ENCODE results near the gene AFF3.

GRCh38 chr2:99621106-99621505 is 521.3 kb downstream of the AFF3 start:
- TF ChIP-seq EZH2 (IDR thresholded peaks at IDR 0.05) (no peak), MAX (IDR thresholded peaks at IDR 0.05) (no peak), POLR2A (IDR thresholded peaks at IDR 0.05; ENCODE audit: borderline replicate concordance, extremely low read depth, insufficient read depth, insufficient read length) (no peak), CTCF (IDR thresholded peaks at IDR 0.05 in 2 of 3, conservative IDR thresholded peaks at IDR 0.05 in 1 of 3; ENCODE audit: borderline replicate concordance in 1 of 3, insufficient read depth in 1 of 3, low read depth in 2 of 3, low read length in 2 of 3) (no peak), POLR2AphosphoS5 (IDR thresholded peaks at IDR 0.05; ENCODE audit: low read depth, low read length) (no peak), SRF (IDR thresholded peaks at IDR 0.05; ENCODE audit: low read depth) (no peak), EZH2phosphoT487 (IDR thresholded peaks at IDR 0.05; ENCODE audit: borderline replicate concordance) (no peak), YY1 (IDR thresholded peaks at IDR 0.05; ENCODE audit: extremely low read depth, insufficient replicate concordance, low read depth, low read length) (no peak), REST (IDR thresholded peaks at IDR 0.05; ENCODE audit: low read depth) (no peak), FOSL1 (IDR thresholded peaks at IDR 0.05; ENCODE audit: low read depth) (no peak), SP1 (IDR thresholded peaks at IDR 0.05; ENCODE audit: low read depth) (no peak), RAD21 (IDR thresholded peaks at IDR 0.05; ENCODE audit: low read depth) (no peak)

Data from HCT116 (cell line).